ENCODE results near the gene PDLIM1. TPM values are rescaled to one million over a fixed set of nuclear protein-coding genes. Genes with fewer than 3 reads are reported as not detected.

The PDLIM1 gene
- total and polyA plus RNA-seq, 2 of the 13 experiments (the other 11 are each of a cell fraction or from before 2014, with no cell fraction given), result 119 to 123 TPM

GRCh38 chr10:95304976-95305375 lies 14.2 kb upstream of the PDLIM1 start (continued):
- TF ChIP-seq ARID5B (CRISPR knock-in tag; IDR thresholded peaks at IDR 0.05) (no peak), CREB3 (CRISPR knock-in tag; IDR thresholded peaks at IDR 0.05) (no peak), ATF4 (CRISPR knock-in tag; IDR thresholded peaks at IDR 0.05) (no peak), FOXK1 (CRISPR knock-in tag; IDR thresholded peaks at IDR 0.05; ENCODE audit: borderline replicate concordance, low read depth) (no peak), GPBP1L1 (CRISPR knock-in tag; IDR thresholded peaks at IDR 0.05) (no peak), ZNF737 (CRISPR knock-in tag; IDR thresholded peaks at IDR 0.05; ENCODE audit: borderline replicate concordance) (no peak), HMG20A (CRISPR knock-in tag; IDR thresholded peaks at IDR 0.05; ENCODE audit: borderline replicate concordance) (no peak)
